Osteoblast (primary cell): ENCODE results near the gene PSMD1. TPM values are rescaled to one million over a fixed set of nuclear protein-coding genes. Genes with fewer than 3 reads are reported as not detected.

Experiments used
- DNase-seq: peaks from one replicate; pipeline ENCODE4 v3.0.0; 2011; ENCODE audit warnings: low spot score, mixed read lengths; ENCODE audit not compliant: insufficient read length; ENCODE audit errors: missing footprints
- H2AFZ ChIP-seq: 2 replicates; pipeline ENCODE4 v1.6.0; 2011; ENCODE audit warnings: mild to moderate bottlenecking, low read length
- H3K27ac ChIP-seq: 2 replicates; pipeline ENCODE4 v1.5.1; 2011; ENCODE audit warnings: mild to moderate bottlenecking, low read depth, low read length, moderate library complexity
- H3K27me3 ChIP-seq: 2 replicates; pipeline ENCODE4 v1.6.0; 2012; ENCODE audit warnings: mild to moderate bottlenecking, control low read depth, inconsistent platforms, low read length, moderate library complexity; ENCODE audit not compliant: insufficient read depth
- H3K36me3 ChIP-seq: 2 replicates; pipeline ENCODE4 v1.5.1; 2011; ENCODE audit warnings: mild to moderate bottlenecking, low read length, control low read depth, moderate library complexity; ENCODE audit not compliant: insufficient read depth
- H3K4me1 ChIP-seq: 2 replicates; pipeline ENCODE4 v1.5.1; 2011; ENCODE audit warnings: mild to moderate bottlenecking, low read length, control low read depth, moderate library complexity; ENCODE audit not compliant: insufficient read depth
- H3K4me2 ChIP-seq: 2 replicates; pipeline ENCODE4 v1.6.0; 2011; ENCODE audit warnings: mild to moderate bottlenecking, low read length; ENCODE audit not compliant: insufficient read depth
- H3K4me3 ChIP-seq: fragments of 200-600 bp; sonication (generic); 3 replicates; pipeline ENCODE4 v1.5.1; 2012; ENCODE audit warnings: mild to moderate bottlenecking, low read length, inconsistent platforms; ENCODE audit not compliant: insufficient read depth
- H3K79me2 ChIP-seq: 2 replicates; pipeline ENCODE4 v1.6.0; 2012; ENCODE audit warnings: mild to moderate bottlenecking, low read length, control low read depth, inconsistent platforms; ENCODE audit not compliant: insufficient read depth
- H3K9me3 ChIP-seq: 2 replicates; pipeline ENCODE4 v1.5.1; 2011; ENCODE audit warnings: low read depth, low read length, control low read depth
- H4K20me1 ChIP-seq: 2 replicates; pipeline ENCODE4 v1.6.0; 2012; ENCODE audit warnings: mild to moderate bottlenecking, low read length, control low read depth; ENCODE audit not compliant: insufficient read depth
- total RNA-seq: library from RNA; depleted of rRNA; stranded (reverse); fragments of >200 nt; gene quantifications from 2 replicates; pipeline ENCODE4 v1.2.3, GENCODE V29; 2012
- TF ChIP-seq, protein P1 (sequence below): IDR thresholded peaks from 2 replicates; pipeline ENCODE4 v1.5.1; 2011; ENCODE audit warnings: mild to moderate bottlenecking, low read depth, low read length, moderate library complexity; ENCODE audit errors: extremely low read depth

Gene PSMD1
- total RNA-seq, 1 donor, result 112 TPM

DNA sequence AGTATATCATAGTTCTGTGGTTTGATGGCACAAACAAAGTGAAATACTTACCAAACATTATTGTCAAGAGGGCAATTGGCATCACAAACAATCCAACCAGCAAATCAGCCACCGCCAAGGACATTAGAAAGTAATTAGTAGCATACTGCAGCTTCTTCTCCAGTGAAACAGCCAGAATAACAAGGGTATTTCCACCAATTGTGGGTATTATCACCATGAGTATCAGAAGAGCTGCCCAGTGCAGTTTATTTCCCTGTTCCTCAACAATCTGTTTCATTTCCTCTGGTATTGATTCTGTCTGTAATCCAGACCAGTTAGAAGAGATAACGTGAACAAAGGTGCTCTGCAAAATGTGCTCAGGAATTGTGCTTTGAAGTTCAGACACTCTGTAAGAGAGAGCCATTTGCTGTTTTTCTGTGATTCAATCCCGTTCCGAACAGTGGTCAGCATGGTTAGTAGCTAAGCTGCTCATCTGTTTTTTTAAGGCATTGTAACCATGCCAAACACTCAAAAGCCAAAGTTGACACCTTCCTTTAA, 66.8 kb downstream of the PSMD1 start:
- Histone ChIP-seq H3K4me1 (peaks cover 28% of the 10 kb centered on the region), H3K9me3 (no peaks in the 10 kb centered on the region), H3K27ac (peak overlapping the region; percentile 4), H3K4me2 (peak overlapping the region; percentile 65), H3K79me2 (peaks cover 17% of the 10 kb centered on the region), H4K20me1 (no peaks in the 10 kb centered on the region), H3K4me3 (peak overlapping the region; percentile 19), H3K36me3 (no peaks in the 10 kb centered on the region), H2AFZ (no peak overlapping the region), H3K27me3 (no peaks in the 10 kb centered on the region)
- peak; percentile 3 for DNase-seq
- TF ChIP-seq, protein P1, sequence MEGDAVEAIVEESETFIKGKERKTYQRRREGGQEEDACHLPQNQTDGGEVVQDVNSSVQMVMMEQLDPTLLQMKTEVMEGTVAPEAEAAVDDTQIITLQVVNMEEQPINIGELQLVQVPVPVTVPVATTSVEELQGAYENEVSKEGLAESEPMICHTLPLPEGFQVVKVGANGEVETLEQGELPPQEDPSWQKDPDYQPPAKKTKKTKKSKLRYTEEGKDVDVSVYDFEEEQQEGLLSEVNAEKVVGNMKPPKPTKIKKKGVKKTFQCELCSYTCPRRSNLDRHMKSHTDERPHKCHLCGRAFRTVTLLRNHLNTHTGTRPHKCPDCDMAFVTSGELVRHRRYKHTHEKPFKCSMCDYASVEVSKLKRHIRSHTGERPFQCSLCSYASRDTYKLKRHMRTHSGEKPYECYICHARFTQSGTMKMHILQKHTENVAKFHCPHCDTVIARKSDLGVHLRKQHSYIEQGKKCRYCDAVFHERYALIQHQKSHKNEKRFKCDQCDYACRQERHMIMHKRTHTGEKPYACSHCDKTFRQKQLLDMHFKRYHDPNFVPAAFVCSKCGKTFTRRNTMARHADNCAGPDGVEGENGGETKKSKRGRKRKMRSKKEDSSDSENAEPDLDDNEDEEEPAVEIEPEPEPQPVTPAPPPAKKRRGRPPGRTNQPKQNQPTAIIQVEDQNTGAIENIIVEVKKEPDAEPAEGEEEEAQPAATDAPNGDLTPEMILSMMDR, result no peak

DNA sequence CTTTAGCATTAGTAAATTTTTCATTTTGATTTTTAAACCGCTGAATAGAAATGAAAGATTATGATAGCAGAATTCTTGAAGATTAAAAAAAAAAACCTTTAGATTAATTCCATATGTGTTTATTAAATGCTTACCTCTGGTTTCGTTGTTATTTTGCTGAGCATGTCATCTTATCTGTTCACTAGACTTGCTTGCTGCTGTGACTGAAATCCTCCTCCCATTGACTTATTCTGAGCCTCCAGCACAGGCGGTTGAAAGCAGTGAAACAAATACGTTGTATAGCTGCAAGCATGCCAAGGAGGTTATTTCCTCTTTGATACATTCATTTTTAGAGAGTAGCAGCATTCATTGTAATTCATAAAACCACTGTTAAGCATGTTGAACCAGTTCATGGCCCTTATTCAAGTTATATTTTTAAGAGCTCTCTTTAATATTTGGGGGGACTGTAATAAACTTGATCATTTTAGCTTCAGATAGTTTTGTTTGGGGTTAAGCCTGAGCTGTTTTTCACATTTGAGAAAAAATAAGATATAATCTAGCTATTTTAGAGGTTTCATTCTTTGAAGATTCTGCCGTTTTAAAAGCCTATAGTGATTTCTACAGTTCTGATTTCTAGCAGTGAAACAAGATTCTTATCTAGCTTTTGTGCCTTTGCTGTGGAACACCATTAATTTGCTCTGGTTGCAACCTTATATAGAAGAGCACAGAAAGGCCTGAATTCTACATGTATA, 68.3 kb downstream of the PSMD1 start, which contains the start of gene HTR2B:
HTR2B (minus strand) TSS at position 205 of the 731 bp plus-strand sequence. CDS start 1,278 bp downstream, outside the sequence.
- Histone ChIP-seq H3K36me3 (no peaks in the 10 kb centered on the region), H2AFZ (no peak within 1 kb of the TSS), H3K27me3 (no peaks in the 10 kb centered on the region), H3K79me2 (peaks cover 15% of the 10 kb centered on the region), H3K9me3 (no peaks in the 10 kb centered on the region), H3K4me1 (peaks cover 28% of the 10 kb centered on the region), H4K20me1 (no peaks in the 10 kb centered on the region), H3K27ac (peak within 1 kb of the TSS; percentile 4), H3K4me2 (peak within 1 kb of the TSS; percentile 65), H3K4me3 (no peak within 1 kb of the TSS)
- no peak for DNase-seq
- TF ChIP-seq, protein P1, result no peak

DNA sequence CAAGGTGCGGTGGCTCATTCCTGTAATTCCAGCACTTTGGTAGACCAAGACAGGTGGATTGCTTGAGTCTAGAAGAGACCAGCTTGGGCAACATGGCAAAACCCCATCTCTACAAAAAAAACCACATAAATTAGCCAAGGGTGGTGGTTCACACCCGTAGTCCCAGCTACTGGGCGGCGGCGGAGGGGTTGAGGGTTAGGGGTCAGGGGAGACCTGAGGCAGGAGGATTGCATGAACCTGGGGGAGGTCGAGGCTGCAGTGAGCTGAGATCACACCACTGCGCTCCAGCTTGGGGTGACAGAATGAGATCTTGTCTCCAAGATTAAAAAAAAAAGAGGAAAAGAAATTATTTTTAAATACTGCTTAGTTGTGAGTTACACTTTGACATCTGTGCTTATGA, 69.5 kb downstream of the PSMD1 start:
- DNase-seq, result no peak
- TF ChIP-seq, protein P1, result no peak
- H2AFZ ChIP-seq, result no peak overlapping the region
- H3K4me3 ChIP-seq, result no peak overlapping the region
- H3K79me2 ChIP-seq, result peaks cover 19% of the 10 kb centered on the region
- no peaks in the 10 kb centered on the region for H3K9me3 ChIP-seq
- no peaks in the 10 kb centered on the region for H3K27me3 ChIP-seq
- no peak overlapping the region for H3K27ac ChIP-seq
- H3K36me3 ChIP-seq, result no peaks in the 10 kb centered on the region
- no peak overlapping the region for H3K4me2 ChIP-seq
- H3K4me1 ChIP-seq, result peaks cover 32% of the 10 kb centered on the region
- no peaks in the 10 kb centered on the region for H4K20me1 ChIP-seq

GRCh38 chr2:231127480-231127879, 70.8 kb downstream of the PSMD1 start:
- H3K27me3 ChIP-seq, result no peaks in the 10 kb centered on the region
- H3K4me3 ChIP-seq, result no peak overlapping the region
- H3K36me3 ChIP-seq, result no peaks in the 10 kb centered on the region
- peaks cover 39% of the 10 kb centered on the region for H3K4me1 ChIP-seq
- no peaks in the 10 kb centered on the region for H3K9me3 ChIP-seq
- H2AFZ ChIP-seq, result no peak overlapping the region
- no peak overlapping the region for H3K27ac ChIP-seq
- DNase-seq, result no peak
- H3K79me2 ChIP-seq, result peaks cover 22% of the 10 kb centered on the region
- peaks cover 4% of the 10 kb centered on the region for H4K20me1 ChIP-seq
- TF ChIP-seq, protein P1, result no peak
- no peak overlapping the region for H3K4me2 ChIP-seq
